AG09309 (cell line): ENCODE measurements around the gene ZNF451.

ENCODE experiments used
- DNase-seq: peaks from one replicate; pipeline ENCODE4 v3.0.0-alpha.2; 2010; ENCODE audit warnings: low read depth
- H3K4me3 ChIP-seq: 2 replicates; pipeline ENCODE4 v1.5.1; 2011; ENCODE audit warnings: mild to moderate bottlenecking, low read depth, low read length, moderate library complexity; ENCODE audit not compliant: control insufficient read depth
- CTCF ChIP-seq: IDR thresholded peaks from 2 replicates; pipeline ENCODE4 v1.5.1; 2011; ENCODE audit warnings: mild to moderate bottlenecking, low read depth, low read length, inconsistent platforms; ENCODE audit not compliant: insufficient read depth, control insufficient read depth; ENCODE audit errors: missing control alignments

ZNF451 gene

GRCh38 chr6:57177545-57178265 is 87.7 kb downstream of the ZNF451 start:
- DNase-seq = no peak
- TF ChIP-seq CTCF = no peak
- H3K4me3 ChIP-seq = no peak overlapping the region

GRCh38 chr6:57180596-57180995 is 90.6 kb downstream of the ZNF451 start:
- no peak for DNase-seq
- TF ChIP-seq CTCF = no peak
- no peak overlapping the region for H3K4me3 ChIP-seq

GRCh38 chr6:57182017-57182432 is 92.0 kb downstream of the ZNF451 start:
- no peak overlapping the region for H3K4me3 ChIP-seq
- no peak for DNase-seq
- TF ChIP-seq CTCF = no peak

GRCh38 chr6:57183336-57183735 is 93.3 kb downstream of the ZNF451 start:
- TF ChIP-seq CTCF = no peak
- no peak for DNase-seq
- no peak overlapping the region for H3K4me3 ChIP-seq

- no peak overlapping the region for H3K4me3 ChIP-seq
- peak; percentile 49 for TF ChIP-seq CTCF
- DNase-seq = no peak
Observed at GRCh38 chr6:57190140-57190539, 100.2 kb downstream of the ZNF451 start.

- H3K4me3 ChIP-seq = no peak overlapping the region
- no peak for TF ChIP-seq CTCF
- DNase-seq = no peak
Observed at GRCh38 chr6:57193177-57193576, 103.2 kb downstream of the ZNF451 start.
